KMS-11 (cell line): ENCODE measurements around the gene DTD1.

Experiments used
- H2AFZ ChIP-seq: fragments of 200-600 bp; sonication (generic); 2 replicates; pipeline ENCODE4 v1.6.1; 2016; ENCODE audit warnings: antibody characterized with exemption, mixed run types, low read depth
- H3K27ac ChIP-seq: fragments of 200-600 bp; sonication (generic); 2 replicates; pipeline ENCODE4 v1.6.1; 2016; ENCODE audit warnings: mild to moderate bottlenecking, mixed run types
- H3K27me3 ChIP-seq: fragments of 200-600 bp; sonication (generic); 2 replicates; pipeline ENCODE4 v1.6.1; 2017; ENCODE audit warnings: mild to moderate bottlenecking, low read depth, mixed run types, moderate library complexity; ENCODE audit not compliant: insufficient read depth
- H3K36me3 ChIP-seq: fragments of 200-600 bp; sonication (generic); 2 replicates; pipeline ENCODE4 v1.6.1; 2017; ENCODE audit warnings: mild to moderate bottlenecking, mixed run types; ENCODE audit not compliant: insufficient read depth
- H3K4me1 ChIP-seq: fragments of 200-600 bp; sonication (generic); 2 replicates; pipeline ENCODE4 v1.6.1; 2016; ENCODE audit warnings: mild to moderate bottlenecking, low read depth, mixed run types; ENCODE audit not compliant: poor library complexity, severe bottlenecking
- H3K4me2 ChIP-seq: fragments of 200-600 bp; sonication (generic); 2 replicates; pipeline ENCODE4 v1.7.0; 2016; ENCODE audit warnings: mild to moderate bottlenecking, mixed run types
- H3K4me3 ChIP-seq: fragments of 200-600 bp; sonication (generic); IDR thresholded peaks from 2 replicates; pipeline ENCODE4 v1.6.1; 2017; ENCODE audit warnings: low read depth, low read length, mixed read lengths; ENCODE audit not compliant: insufficient read depth
- H3K79me2 ChIP-seq: fragments of 200-600 bp; sonication (generic); 2 replicates; pipeline ENCODE4 v1.6.1; 2016; ENCODE audit warnings: low read depth, mixed run types; ENCODE audit not compliant: insufficient read depth
- H3K9ac ChIP-seq: fragments of 200-600 bp; sonication (generic); 2 replicates; pipeline ENCODE4 v1.6.1; 2016; ENCODE audit warnings: mild to moderate bottlenecking, mixed run types
- H4K20me1 ChIP-seq: fragments of 200-600 bp; sonication (generic); 2 replicates; pipeline ENCODE4 v1.6.1; 2016; ENCODE audit warnings: mild to moderate bottlenecking, mixed run types; ENCODE audit not compliant: insufficient read depth
- CTCF ChIP-seq: fragments of 200-600 bp; sonication (generic); conservative IDR thresholded peaks from 2 replicates; pipeline ENCODE4 v1.6.1; 2017; ENCODE audit warnings: low read depth, mild to moderate bottlenecking, antibody characterized with exemption, low read length, moderate library complexity, mixed read lengths

The DTD1 gene

DNA sequence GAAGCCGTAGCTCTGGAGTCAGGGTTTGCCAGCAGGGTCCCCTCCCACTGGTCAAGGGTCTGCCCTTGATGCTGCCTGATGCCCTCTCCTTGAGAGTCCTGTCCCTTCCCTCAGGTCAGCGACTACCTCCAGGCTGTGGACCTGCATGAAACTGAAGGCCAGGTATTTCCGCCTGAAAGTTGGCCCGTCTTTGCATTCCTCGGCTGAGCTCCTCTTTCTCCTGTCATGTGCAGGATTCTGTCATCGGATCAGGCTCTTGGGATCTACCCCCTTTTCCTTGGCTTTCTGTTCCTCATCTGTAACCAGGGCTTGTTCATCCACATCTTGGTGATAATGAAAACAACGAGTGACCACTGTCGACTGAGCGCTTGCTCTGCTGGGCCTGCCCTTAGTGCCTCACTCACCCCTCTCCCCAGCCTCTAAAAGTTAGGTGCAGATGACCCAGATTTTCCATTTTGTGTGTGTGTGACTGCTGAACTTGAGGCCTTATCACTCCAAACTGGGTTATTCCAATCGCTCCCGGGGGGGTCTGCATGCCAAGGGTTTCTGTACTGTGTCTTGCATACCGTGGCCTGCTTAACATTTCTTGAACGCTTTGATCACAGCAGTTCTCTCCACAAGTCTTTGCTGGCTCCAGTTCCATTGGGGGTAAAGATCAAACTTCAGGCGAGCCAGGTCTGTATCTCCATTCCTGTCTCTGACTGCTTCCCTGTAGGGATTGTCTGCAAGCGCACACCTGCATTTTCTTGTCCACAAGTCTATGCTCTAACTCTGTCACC lies 81.6 kb downstream of the DTD1 start:
- Histone ChIP-seq H3K9ac (no peak overlapping the region), H3K27me3 (no peaks in the 10 kb centered on the region), H3K36me3 (no peaks in the 10 kb centered on the region), H3K79me2 (no peaks in the 10 kb centered on the region), H3K4me3 (no peak overlapping the region), H3K4me2 (no peak overlapping the region), H2AFZ (no peak overlapping the region), H4K20me1 (no peaks in the 10 kb centered on the region), H3K4me1 (no peaks in the 10 kb centered on the region), H3K27ac (no peak overlapping the region)
- TF ChIP-seq CTCF = no peak

GRCh38 chr20:18671203-18671710 lies 83.4 kb downstream of the DTD1 start:
- Histone ChIP-seq H3K27ac (no peak overlapping the region), H3K4me1 (no peaks in the 10 kb centered on the region), H3K36me3 (no peaks in the 10 kb centered on the region), H2AFZ (no peak overlapping the region), H3K79me2 (no peaks in the 10 kb centered on the region), H3K4me3 (no peak overlapping the region), H4K20me1 (no peaks in the 10 kb centered on the region), H3K9ac (no peak overlapping the region), H3K4me2 (no peak overlapping the region), H3K27me3 (no peaks in the 10 kb centered on the region)
- no peak for TF ChIP-seq CTCF

DNA sequence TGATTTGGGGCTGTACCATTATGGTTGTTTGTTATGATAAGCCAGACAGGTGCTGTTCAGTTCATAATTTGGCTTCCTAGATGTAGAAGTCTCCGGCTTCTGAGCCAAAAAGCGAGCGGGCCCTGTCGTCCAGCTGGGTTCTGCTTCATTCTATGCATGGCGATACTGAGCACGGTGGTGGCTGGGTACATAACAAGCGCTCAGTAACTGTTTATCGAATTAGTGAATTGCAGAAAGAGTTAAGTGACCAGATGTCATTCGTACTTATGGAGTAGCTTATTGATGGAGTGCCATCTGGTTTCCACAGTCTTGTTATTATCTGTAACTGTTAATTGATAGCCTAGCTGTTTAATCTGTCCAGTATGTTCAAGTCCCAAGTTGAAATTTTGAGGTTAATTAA lies 85.0 kb downstream of the DTD1 start:
- Histone ChIP-seq H3K9ac (no peak overlapping the region), H2AFZ (no peak overlapping the region), H3K79me2 (no peaks in the 10 kb centered on the region), H3K4me2 (no peak overlapping the region), H4K20me1 (no peaks in the 10 kb centered on the region), H3K4me3 (no peak overlapping the region), H3K27me3 (no peaks in the 10 kb centered on the region), H3K36me3 (no peaks in the 10 kb centered on the region), H3K4me1 (peaks cover 1% of the 10 kb centered on the region), H3K27ac (no peak overlapping the region)
- no peak for TF ChIP-seq CTCF

DNA sequence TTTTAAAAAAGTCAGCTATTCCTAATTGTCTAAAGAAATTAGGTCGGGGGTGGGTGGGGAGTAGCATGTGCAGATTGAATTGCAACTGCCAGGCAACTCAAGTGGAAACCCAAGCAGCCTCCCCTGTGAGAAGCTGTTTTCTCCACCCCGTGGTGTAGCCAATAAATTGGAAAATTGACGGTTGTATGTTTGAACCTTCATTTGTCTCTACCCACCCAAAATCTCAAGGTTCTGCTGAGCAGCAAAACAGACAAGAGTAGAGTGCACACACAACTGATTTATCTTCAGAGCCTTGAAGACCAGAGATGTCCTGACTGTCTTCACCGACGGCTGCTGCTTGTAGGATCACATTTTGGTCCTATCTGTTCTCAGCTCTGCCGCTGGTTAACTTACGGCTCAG lies 88.5 kb downstream of the DTD1 start:
- H3K27me3 ChIP-seq = no peaks in the 10 kb centered on the region
- no peak overlapping the region for H2AFZ ChIP-seq
- no peaks in the 10 kb centered on the region for H3K36me3 ChIP-seq
- no peak for TF ChIP-seq CTCF
- peaks cover 6% of the 10 kb centered on the region for H3K4me1 ChIP-seq
- no peak overlapping the region for H3K4me3 ChIP-seq
- no peak overlapping the region for H3K4me2 ChIP-seq
- H4K20me1 ChIP-seq = no peaks in the 10 kb centered on the region
- no peaks in the 10 kb centered on the region for H3K79me2 ChIP-seq
- no peak overlapping the region for H3K27ac ChIP-seq
- no peak overlapping the region for H3K9ac ChIP-seq
